GM12864 (cell line): Measurements from ENCODE around the gene NACC1.
"Not testable (repeated sequence)": the region's sequence is repeated elsewhere in the genome, so short reads cannot be mapped to it uniquely, and the experiment has no call there.

Experiments
- DNase-seq: peaks from one replicate; pipeline ENCODE4 v3.0.0-alpha.2; 2011; ENCODE audit warnings: low read depth
- H3K4me3 ChIP-seq: 2 replicates; pipeline ENCODE4 v1.5.1; 2011; ENCODE audit warnings: mild to moderate bottlenecking, low read depth, low read length, control low read depth
- CTCF ChIP-seq: IDR thresholded peaks from 2 replicates; pipeline ENCODE4 v1.5.1; 2011; ENCODE audit warnings: low read depth, mild to moderate bottlenecking, moderate library complexity, low read length, control low read depth, inconsistent platforms; ENCODE audit errors: missing control alignments

The NACC1 gene

DNA sequence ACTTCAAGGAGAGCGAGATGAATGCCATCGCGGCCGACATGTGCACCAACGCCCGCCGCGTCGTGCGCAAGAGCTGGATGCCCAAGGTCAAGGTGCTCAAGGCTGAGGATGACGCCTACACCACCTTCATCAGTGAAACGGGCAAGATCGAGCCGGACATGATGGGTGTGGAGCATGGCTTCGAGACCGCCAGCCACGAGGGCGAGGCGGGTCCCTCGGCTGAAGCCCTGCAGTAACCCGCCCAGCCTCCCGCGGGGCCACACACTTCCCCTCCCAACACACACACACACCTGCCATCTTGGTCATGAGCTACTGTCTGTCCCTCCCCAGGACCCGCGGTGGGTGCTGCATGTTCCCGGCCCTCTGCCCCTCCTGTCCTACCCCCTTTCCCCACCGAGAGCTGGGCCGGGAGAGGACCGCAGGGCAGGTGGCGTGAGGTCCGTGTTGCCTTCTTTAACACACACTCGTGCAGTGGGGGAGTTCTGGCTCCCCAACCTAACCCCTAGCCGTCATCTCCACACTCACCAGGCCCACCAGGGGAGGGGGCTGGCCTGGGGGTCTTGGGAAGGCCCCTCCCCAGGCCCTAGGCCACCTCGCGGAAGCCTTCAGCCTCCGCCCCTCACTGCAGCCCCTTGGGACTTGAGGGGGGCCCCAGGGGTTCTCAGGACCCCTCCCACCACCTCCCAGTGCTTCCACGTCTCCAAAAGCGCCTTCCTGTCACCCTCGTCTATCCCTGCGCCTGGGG is 20.3 kb downstream of the NACC1 start:
- DNase-seq = no peak
- TF ChIP-seq CTCF = no peak
- no peak overlapping the region for H3K4me3 ChIP-seq

DNA sequence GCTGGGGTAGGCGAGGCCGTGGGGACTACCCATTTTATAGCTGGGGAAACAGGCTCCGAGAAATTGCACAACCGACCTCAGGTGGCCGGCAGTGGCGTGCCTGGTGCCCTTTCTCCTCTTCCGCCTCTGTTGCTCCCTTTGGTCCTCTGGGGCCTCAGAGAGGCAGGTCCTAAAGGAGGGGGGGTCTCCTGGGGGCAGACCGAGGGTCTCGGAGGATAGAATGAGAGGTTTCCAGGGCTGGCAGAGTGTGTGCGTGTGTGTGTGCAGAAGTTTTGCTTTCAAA is 20.8 kb downstream of the NACC1 start:
- no peak overlapping the region for H3K4me3 ChIP-seq
- TF ChIP-seq CTCF = no peak
- no peak for DNase-seq

DNA sequence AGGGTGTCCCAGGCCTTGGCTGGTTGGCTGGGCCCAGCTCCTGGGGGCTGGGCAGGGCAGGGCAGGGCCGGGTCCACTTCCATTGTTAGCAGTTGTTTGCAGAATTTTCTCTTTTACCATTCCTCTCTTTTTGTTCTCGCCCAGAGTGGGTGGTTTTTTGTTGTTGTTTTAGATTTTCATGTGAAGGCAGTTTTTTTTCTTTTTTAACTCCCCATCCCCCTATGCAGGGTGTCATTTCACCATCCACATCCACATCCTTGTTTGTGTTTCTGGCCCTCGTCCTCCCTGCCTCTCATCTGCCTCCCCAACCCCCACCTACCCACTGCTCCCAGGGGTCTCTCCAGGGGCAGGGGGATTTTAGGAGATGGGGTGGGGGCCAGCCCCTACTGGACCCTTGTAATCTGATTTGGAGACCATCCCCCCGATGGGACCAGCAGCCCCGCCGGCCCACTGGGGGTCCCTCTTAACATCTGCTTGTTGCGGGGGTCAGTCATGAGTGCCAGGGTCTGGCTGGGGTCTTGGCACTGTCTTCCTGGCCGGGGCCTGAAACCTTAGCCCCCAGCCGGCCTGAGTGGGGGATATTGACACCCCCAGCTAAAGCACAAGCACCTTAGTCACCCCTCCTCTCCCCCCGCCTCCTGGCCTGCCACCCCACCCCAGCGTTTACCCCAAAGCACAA is 21.7 kb downstream of the NACC1 start:
- DNase-seq = no peak
- no peak overlapping the region for H3K4me3 ChIP-seq
- no peak for TF ChIP-seq CTCF

- no peak overlapping the region for H3K4me3 ChIP-seq
- no peak for TF ChIP-seq CTCF
- DNase-seq = no peak
Observed at GRCh38 chr19:13146763-13147563, 28.9 kb downstream of the NACC1 start.

DNA sequence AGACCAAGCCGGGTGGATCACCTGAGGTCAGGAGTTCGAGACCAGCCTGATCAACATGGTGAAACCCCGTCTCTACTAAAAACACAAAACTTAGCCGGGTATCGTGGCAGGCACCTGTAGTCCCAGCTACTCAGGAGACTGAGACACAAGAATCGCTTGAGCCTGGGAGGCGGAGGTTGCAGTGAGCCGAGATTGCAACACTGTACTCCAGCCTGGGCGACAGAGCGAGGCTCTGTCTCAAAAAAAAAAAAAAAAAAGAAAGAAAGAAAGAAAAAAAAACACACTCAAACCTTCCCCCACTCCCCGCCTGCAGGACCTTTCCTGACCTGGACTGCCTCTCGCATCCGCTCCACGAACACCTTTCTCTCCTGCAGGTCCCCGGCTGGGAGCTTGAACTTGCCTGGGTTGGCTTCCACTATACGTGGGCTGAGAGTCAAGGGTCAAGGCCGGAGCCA is 31.1 kb downstream of the NACC1 start:
- DNase-seq = not testable (repeated sequence)
- peak overlapping the region; percentile 77 for H3K4me3 ChIP-seq

DNA sequence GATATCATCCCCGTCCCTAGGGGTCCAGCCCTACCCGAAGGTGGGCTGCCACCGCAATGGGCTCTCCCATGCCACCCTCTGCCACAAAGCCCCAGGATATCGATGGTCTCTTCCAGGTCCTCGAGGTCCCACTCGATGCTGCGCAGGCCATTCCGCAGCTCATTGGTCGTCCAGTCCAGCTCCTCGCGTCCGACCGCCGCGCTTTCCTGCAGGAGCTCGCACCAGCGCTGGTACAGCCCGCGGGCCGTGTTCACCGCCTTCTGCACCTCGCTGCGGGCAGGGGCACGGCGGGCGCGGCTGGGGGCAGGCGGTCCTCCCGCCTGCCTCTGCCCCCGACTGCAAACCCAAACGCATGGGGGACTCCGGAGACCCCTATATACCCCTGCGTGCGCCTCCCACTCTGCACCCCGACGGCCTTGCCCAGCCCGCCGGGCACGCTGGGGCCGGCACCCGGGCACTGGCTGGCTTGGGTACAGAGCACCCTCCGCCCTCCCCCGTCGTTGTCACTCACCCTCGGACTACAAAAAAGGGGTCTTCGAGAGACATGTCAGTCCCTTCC is 31.6 kb downstream of the NACC1 start:
- no peak for TF ChIP-seq CTCF
- peak overlapping the region; percentile 77 for H3K4me3 ChIP-seq
- no peak for DNase-seq
